ENCODE measurements around the gene PRRT3. TPM values are rescaled to one million over a fixed set of nuclear protein-coding genes. Genes with fewer than 3 reads are reported as not detected.

Gene PRRT3
- total and polyA plus RNA-seq, 7 experiments from 2014 or later = 5.1 to 10.8 (median 7.7) TPM

DNA sequence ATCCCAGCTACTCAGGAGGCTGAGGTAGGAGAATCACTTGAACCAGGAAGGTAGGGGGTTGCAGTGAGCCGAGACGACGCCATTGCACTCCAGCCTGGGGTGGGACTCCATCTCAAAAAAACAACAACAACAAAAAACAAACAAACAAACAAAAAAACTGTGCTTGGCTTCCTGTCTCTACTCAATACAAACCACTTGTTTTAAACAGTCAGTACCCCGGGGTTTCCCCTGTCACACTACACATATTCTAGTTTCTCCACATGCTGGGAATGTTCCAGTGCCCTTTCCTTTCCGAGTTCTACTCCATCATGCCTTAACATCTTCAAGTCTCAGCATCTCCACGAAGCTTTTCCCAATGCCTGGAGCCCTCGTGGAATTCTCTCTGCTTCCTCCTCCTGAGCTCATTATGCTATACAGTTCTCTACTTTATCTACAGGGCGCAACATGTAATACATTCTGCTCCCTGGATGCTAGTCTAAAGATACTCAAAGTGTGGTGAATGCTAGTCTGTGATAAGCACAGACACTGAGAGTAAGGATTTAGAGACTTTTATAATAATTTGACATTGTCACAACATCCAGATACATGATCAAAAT, 26.6 kb upstream of the PRRT3 start:
- H3K4me3 Mint-ChIP-seq = no peak overlapping the region
- Histone ChIP-seq H3K27me3 (ENCODE audit: control insufficient read depth in 2 of 2, insufficient read depth in 2 of 2, low read length in 2 of 2) (no peaks in the 10 kb centered on the region), H3K36me3 (ENCODE audit: control insufficient read depth in 2 of 3, insufficient read depth in 3 of 3, low read length in 3 of 3) (peaks cover 4 to 48% (median 4%) of the 10 kb centered on the region in 3 experiments), H3K4me1 (ENCODE audit: control insufficient read depth in 2 of 2, insufficient read depth in 2 of 2, low read length in 2 of 2) (no peaks in the 10 kb centered on the region), H3K9me3 (ENCODE audit: control insufficient read depth in 2 of 3, low read length in 3 of 3) (no peaks in the 10 kb centered on the region), H3K27ac (ENCODE audit: low read depth, low read length) (no peak overlapping the region), H3K4me3 (ENCODE audit: low read length) (no peak overlapping the region)
- no peak for DNase-seq
- peak overlapping the region in 1 of 9 donors; percentile 62 for H3K27ac Mint-ChIP-seq
- no peaks in the 10 kb centered on the region for H3K27me3 Mint-ChIP-seq
- peaks cover 11 to 28% (median 15%) of the 10 kb centered on the region in 5 donors for H3K36me3 Mint-ChIP-seq
- intact Hi-C loops (cut with micrococcal nuclease) = no loop called here
- ChIA-PET CTCF (no interaction called here), POLR2A (interaction anchor here (0.6 kb wide), 2 partner anchors 14 to 68 kb away, joined by 3 to 4 read pairs; no protein-coding TSS in a partner anchor)
- no peaks in the 10 kb centered on the region for H3K9me3 Mint-ChIP-seq
- no peak for ATAC-seq
- peaks cover 6 to 28% (median 17%) of the 10 kb centered on the region in 7 donors for H3K4me1 Mint-ChIP-seq

DNA sequence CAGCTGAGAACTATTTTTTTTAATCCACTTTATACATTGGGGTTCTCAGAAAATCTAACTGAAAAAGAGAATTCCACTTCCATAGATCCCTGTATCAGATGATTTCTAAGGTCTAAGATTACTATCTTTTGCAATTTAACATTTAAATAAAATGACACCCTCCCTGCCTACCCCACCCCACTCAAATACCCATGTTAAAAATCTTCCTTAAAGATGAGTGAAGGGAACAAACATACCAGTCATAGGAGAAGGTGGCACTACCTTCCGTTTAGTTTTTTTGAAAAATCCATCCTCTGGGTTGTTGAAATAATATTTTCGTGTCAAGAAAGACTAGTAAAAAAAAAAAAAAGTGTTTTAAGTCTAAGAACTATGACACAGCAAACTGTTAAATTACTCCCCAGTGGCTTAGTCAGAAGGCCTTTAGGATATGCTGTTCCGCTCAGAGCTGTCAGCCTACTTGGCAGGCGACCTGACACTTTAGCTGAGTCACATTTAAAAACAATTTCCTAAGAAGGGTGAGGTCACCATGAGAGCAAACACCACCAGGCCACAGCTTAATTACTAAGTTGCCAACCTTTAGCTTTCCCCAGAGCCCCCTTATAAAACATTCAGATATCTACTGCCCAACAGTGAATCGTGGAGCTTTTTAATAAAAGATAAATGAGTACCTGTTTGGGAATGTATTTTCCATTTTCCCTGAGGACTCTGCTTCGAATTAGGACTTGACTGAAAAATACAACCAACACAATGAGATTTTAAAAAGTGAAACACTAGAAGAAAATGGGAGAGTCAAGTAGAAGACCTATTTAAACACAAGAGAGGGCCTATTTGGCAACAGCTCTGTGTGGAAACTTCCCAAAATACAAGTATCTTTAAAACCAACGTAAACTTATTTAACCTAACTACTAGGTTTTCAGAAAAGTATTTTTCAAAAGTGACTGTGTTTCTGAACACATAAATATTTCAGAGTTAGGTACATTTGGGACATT, 24.8 kb upstream of the PRRT3 start:
- POLR2A ChIA-PET = interaction anchor here (2.2 kb wide), 1 partner anchor 9 kb away, joined by 7 read pairs; the partner anchor contains the start of gene EMC3
- Mint-ChIP-seq H3K9me3 (no peaks in the 10 kb centered on the region), H3K36me3 (peaks cover 13 to 34% (median 20%) of the 10 kb centered on the region in 5 donors), H3K4me1 (peaks cover 6 to 22% (median 7%) of the 10 kb centered on the region in 7 donors), H3K27me3 (no peaks in the 10 kb centered on the region), H3K4me3 (no peak overlapping the region), H3K27ac (peak overlapping the region in 2 of 9 donors; percentile 50)
- Histone ChIP-seq H3K4me3 (ENCODE audit: low read length) (no peak overlapping the region), H3K4me1 (ENCODE audit: control insufficient read depth in 2 of 2, insufficient read depth in 2 of 2, low read length in 2 of 2) (no peaks in the 10 kb centered on the region), H3K27ac (ENCODE audit: low read depth, low read length) (no peak overlapping the region), H3K27me3 (ENCODE audit: control insufficient read depth in 2 of 2, insufficient read depth in 2 of 2, low read length in 2 of 2) (no peaks in the 10 kb centered on the region), H3K36me3 (ENCODE audit: control insufficient read depth in 2 of 3, insufficient read depth in 3 of 3, low read length in 3 of 3) (peaks cover 4 to 64% (median 10%) of the 10 kb centered on the region in 3 experiments), H3K9me3 (ENCODE audit: control insufficient read depth in 2 of 3, low read length in 3 of 3) (no peaks in the 10 kb centered on the region)
- CTCF ChIA-PET = no interaction called here
- no peak for DNase-seq
- ATAC-seq = peak; percentile 90
- intact Hi-C loops (cut with micrococcal nuclease) = no loop called here

DNA sequence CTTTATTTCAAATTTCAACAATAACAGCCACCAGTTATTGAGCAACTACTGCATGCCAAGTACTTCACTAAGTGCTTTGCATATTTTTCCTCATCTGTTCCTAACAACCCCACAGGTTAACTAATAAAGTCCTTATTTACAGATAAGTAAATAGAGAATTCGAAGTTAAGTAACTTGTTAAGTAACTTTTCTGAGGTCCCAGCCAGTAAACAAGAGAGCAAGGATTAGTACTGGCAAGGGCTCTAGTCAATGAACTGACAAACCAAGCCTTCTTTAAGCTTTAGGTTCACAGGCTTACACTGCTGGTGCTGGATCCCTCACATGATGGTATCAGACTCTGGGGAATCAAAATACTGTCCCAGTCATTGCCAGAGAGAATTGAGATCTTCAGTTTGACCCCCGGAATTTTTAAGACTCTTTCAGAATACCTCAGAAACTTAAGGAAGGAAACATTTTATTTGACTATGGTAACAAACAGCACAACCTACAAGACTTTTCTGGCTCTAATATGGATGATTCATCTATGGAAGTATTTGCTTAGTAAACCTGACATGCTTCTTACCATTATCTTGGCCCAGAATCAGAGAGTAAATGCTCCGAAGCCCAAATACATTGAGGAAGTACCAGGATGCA, 17.9 kb upstream of the PRRT3 start:
- ATAC-seq (no peak), DNase-seq (no peak)
- no peaks in the 10 kb centered on the region for H3K27me3 ChIP-seq (ENCODE audit: control insufficient read depth in 2 of 2, insufficient read depth in 2 of 2, low read length in 2 of 2)
- Mint-ChIP-seq H3K4me1 (no peaks in the 10 kb centered on the region), H3K27ac (no peak overlapping the region), H3K36me3 (peaks cover 8 to 57% (median 25%) of the 10 kb centered on the region in 5 donors), H3K27me3 (no peaks in the 10 kb centered on the region), H3K4me3 (no peak overlapping the region), H3K9me3 (no peaks in the 10 kb centered on the region)
- H3K4me3 ChIP-seq (ENCODE audit: low read length) = no peak overlapping the region
- H3K4me1 ChIP-seq (ENCODE audit: control insufficient read depth in 2 of 2, insufficient read depth in 2 of 2, low read length in 2 of 2) = no peaks in the 10 kb centered on the region
- intact Hi-C loops (cut with micrococcal nuclease) = no loop called here
- ChIA-PET CTCF (interaction anchor here (0.8 kb wide), 1 partner anchor 21 kb away, joined by 3 read pairs; no protein-coding TSS in a partner anchor), POLR2A (interaction anchor here (1.0 kb wide), 1 partner anchor 37 kb away, joined by 3 read pairs; the partner anchor contains the start of gene CRELD1)
- H3K27ac ChIP-seq (ENCODE audit: low read depth, low read length) = no peak overlapping the region
- peaks cover 15 to 75% (median 19%) of the 10 kb centered on the region in 3 experiments for H3K36me3 ChIP-seq (ENCODE audit: control insufficient read depth in 2 of 3, insufficient read depth in 3 of 3, low read length in 3 of 3)
- no peaks in the 10 kb centered on the region for H3K9me3 ChIP-seq (ENCODE audit: control insufficient read depth in 2 of 3, low read length in 3 of 3)

DNA sequence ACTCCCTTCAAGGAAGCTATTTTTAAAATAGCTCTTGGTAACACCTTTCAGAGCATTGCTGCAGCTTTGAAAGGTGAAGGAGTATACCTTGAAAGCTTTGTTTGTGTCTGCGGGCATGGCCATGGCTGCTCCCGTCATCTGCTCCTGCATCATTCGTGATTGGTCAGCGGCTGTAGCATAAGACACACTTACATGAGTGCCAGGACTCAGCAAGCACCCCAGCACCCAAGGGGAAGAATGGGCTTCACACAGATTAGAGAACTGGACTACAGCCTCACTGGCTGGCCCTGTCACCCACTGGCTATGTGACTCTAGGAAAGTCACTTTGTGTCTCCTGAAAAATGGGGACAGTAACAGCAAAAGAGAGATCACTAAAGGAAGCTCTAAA, 17.4 kb upstream of the PRRT3 start:
- peaks cover 15 to 73% (median 19%) of the 10 kb centered on the region in 3 experiments for H3K36me3 ChIP-seq (ENCODE audit: control insufficient read depth in 2 of 3, insufficient read depth in 3 of 3, low read length in 3 of 3)
- Mint-ChIP-seq H3K27ac (peak overlapping the region in 1 of 9 donors; percentile 60), H3K27me3 (no peaks in the 10 kb centered on the region), H3K4me3 (no peak overlapping the region), H3K4me1 (no peaks in the 10 kb centered on the region), H3K36me3 (peaks cover 8 to 58% (median 25%) of the 10 kb centered on the region in 5 donors), H3K9me3 (no peaks in the 10 kb centered on the region)
- intact Hi-C loops (cut with micrococcal nuclease) = no loop called here
- ChIA-PET CTCF (interaction anchor here (0.8 kb wide), 1 partner anchor 22 kb away, joined by 3 read pairs; no protein-coding TSS in a partner anchor), POLR2A (no interaction called here)
- ATAC-seq (no peak), DNase-seq (no peak)
- H3K9me3 ChIP-seq (ENCODE audit: control insufficient read depth in 2 of 3, low read length in 3 of 3) = no peaks in the 10 kb centered on the region
- no peaks in the 10 kb centered on the region for H3K27me3 ChIP-seq (ENCODE audit: control insufficient read depth in 2 of 2, insufficient read depth in 2 of 2, low read length in 2 of 2)
- H3K27ac ChIP-seq (ENCODE audit: low read depth, low read length) = no peak overlapping the region
- H3K4me1 ChIP-seq (ENCODE audit: control insufficient read depth in 2 of 2, insufficient read depth in 2 of 2, low read length in 2 of 2) = no peaks in the 10 kb centered on the region
- H3K4me3 ChIP-seq (ENCODE audit: low read length) = no peak overlapping the region

GRCh38 chr3:9966841-9967240, 14.6 kb upstream of the PRRT3 start:
- H3K4me3 Mint-ChIP-seq = no peak overlapping the region
- CTCF ChIA-PET = no interaction called here
- H3K27ac Mint-ChIP-seq = no peak overlapping the region
- H3K27me3 Mint-ChIP-seq = no peaks in the 10 kb centered on the region
- peaks cover 3 to 63% (median 29%) of the 10 kb centered on the region in 5 donors for H3K36me3 Mint-ChIP-seq
- no peak for DNase-seq
- H3K9me3 Mint-ChIP-seq = peaks cover 0 to 1% (median 0%) of the 10 kb centered on the region in 11 donors
- POLR2A ChIA-PET = no interaction called here
- no peaks in the 10 kb centered on the region for H3K4me1 ChIP-seq (ENCODE audit: control insufficient read depth in 2 of 2, insufficient read depth in 2 of 2, low read length in 2 of 2)
- intact Hi-C loops (cut with micrococcal nuclease) = no loop called here
- H3K4me3 ChIP-seq (ENCODE audit: low read length) = no peak overlapping the region
- no peaks in the 10 kb centered on the region for H3K9me3 ChIP-seq (ENCODE audit: control insufficient read depth in 2 of 3, low read length in 3 of 3)
- no peak overlapping the region for H3K27ac ChIP-seq (ENCODE audit: low read depth, low read length)
- ATAC-seq = no peak
- no peaks in the 10 kb centered on the region for H3K27me3 ChIP-seq (ENCODE audit: control insufficient read depth in 2 of 2, insufficient read depth in 2 of 2, low read length in 2 of 2)
- no peaks in the 10 kb centered on the region for H3K4me1 Mint-ChIP-seq
- H3K36me3 ChIP-seq (ENCODE audit: control insufficient read depth in 2 of 3, insufficient read depth in 3 of 3, low read length in 3 of 3) = peaks cover 5 to 69% (median 19%) of the 10 kb centered on the region in 3 experiments

DNA sequence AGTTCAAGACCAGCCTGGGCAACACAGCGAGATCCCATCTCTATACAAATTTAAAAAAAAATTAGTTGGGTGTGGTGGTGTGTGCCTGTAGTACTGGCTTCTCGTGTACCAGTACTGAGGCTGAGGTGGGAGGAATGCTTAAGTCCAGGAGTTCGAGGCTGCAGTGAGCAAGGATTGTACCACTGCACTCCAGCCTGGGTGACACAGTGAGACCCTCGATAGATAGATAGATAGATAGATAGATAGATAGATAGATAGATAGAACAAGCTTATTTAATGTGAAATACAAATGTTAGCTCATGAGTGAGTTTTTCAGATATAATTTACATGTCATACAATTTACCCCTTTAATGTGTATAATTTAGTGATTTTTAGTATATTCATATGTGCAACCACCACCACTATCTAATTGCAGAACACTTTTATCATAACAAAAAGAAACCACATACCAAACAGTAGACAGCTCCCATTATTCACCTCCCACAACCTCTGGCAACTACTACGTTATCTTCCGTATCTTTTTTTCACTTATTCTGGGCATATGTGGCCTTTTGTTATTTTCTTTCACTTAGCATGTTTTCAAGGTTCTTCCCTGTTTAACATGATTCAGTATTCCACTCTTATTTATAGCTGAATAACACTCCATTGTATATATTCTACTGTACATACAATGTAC, 13.1 kb upstream of the PRRT3 start:
- Mint-ChIP-seq H3K4me3 (no peak overlapping the region), H3K27me3 (no peaks in the 10 kb centered on the region), H3K4me1 (no peaks in the 10 kb centered on the region), H3K27ac (no peak overlapping the region), H3K9me3 (peaks cover 0 to 1% (median 0%) of the 10 kb centered on the region in 11 donors), H3K36me3 (peaks cover 0 to 51% (median 21%) of the 10 kb centered on the region in 5 donors)
- ATAC-seq (no peak), DNase-seq (no peak)
- no peaks in the 10 kb centered on the region for H3K4me1 ChIP-seq (ENCODE audit: control insufficient read depth in 2 of 2, insufficient read depth in 2 of 2, low read length in 2 of 2)
- no peak overlapping the region for H3K27ac ChIP-seq (ENCODE audit: low read depth, low read length)
- H3K4me3 ChIP-seq (ENCODE audit: low read length) = no peak overlapping the region
- ChIA-PET POLR2A (interaction anchor here (0.8 kb wide), 1 partner anchor 79 kb away, joined by 4 read pairs; no protein-coding TSS in a partner anchor), CTCF (no interaction called here)
- intact Hi-C loops (cut with micrococcal nuclease) = no loop called here
- H3K36me3 ChIP-seq (ENCODE audit: control insufficient read depth in 2 of 3, insufficient read depth in 3 of 3, low read length in 3 of 3) = peaks cover 5 to 57% (median 13%) of the 10 kb centered on the region in 3 experiments
- no peaks in the 10 kb centered on the region for H3K27me3 ChIP-seq (ENCODE audit: control insufficient read depth in 2 of 2, insufficient read depth in 2 of 2, low read length in 2 of 2)
- no peaks in the 10 kb centered on the region for H3K9me3 ChIP-seq (ENCODE audit: control insufficient read depth in 2 of 3, low read length in 3 of 3)

Data from naive thymus-derived CD4-positive, alpha-beta T cell (primary cell).